Prostate gland (tissue), 2 donors: ENCODE measurements around the gene FSTL5. TPM values are rescaled to one million over a fixed set of nuclear protein-coding genes. Genes with fewer than 3 reads are reported as not detected.

Experiments used
- DNase-seq: peaks from one replicate; pipeline ENCODE4 v3.0.0-alpha.2; 2019; ENCODE audit warnings: low spot score
- H3K27ac ChIP-seq, 2 donors: fragments of 200-600 bp; sonication (generic); 2 replicates each; pipeline ENCODE4 v1.5.1; 2017 to 2019
- H3K27me3 ChIP-seq: fragments of 200-600 bp; sonication (generic); replicated peaks from 2 replicates; pipeline ENCODE4 v1.5.1; 2019; ENCODE audit not compliant: insufficient read depth
- H3K36me3 ChIP-seq, 2 donors: fragments of 200-600 bp; sonication (generic); 1 replicate in 1 of 2; 2 replicates in 1 of 2; pipeline versions ENCODE4 v1.5.1 to v1.8.1; 2017 to 2019
- H3K4me1 ChIP-seq: fragments of 200-600 bp; sonication (generic); replicated peaks from 2 replicates; pipeline ENCODE4 v1.5.1; 2019
- H3K4me3 ChIP-seq, 2 donors: fragments of 200-600 bp; sonication (generic); 2 replicates each; pipeline ENCODE4 v1.5.1; 2017 to 2019
- H3K9me3 ChIP-seq: fragments of 200-600 bp; sonication (generic); 2 replicates; pipeline ENCODE4 v1.5.1; 2017
- POLR2A ChIP-seq: fragments of 450-650 bp; IDR thresholded peaks from one replicate; pipeline ENCODE4 v1.6.1; 2016; ENCODE audit warnings: antibody characterized with exemption, mild to moderate bottlenecking
- POLR2AphosphoS5 ChIP-seq: sonication (generic); formaldehyde crosslinking; IDR thresholded peaks from one replicate; pipeline ENCODE4 v1.6.1; 2017; ENCODE audit warnings: antibody characterized with exemption
- WGBS: methylation state at CpG from one replicate; pipeline ENCODE4 v1.1.5; 2018; 5-methylcytosine and 5-hydroxymethylcytosine counted together
- intact Hi-C: fragments of 100-400 bp; cut with DNase I; formaldehyde crosslinking; loops from one replicate; pipeline ENCODE4 v1.14.2; 2022
- total RNA-seq, 2 donors: library from RNA; depleted of rRNA; stranded (reverse); fragments of >200 nt; gene quantifications; one replicate each; pipeline ENCODE4 v1.1.0, GENCODE V29; 2016
- TF ChIP-seq, protein P1 (sequence below), 4 experiments: fragments of 200-600 bp in 2 of 4; fragments of 450-650 bp in 2 of 4; sonication (generic) in 2 of 4; IDR thresholded peaks; 1 replicate in 3 of 4; 2 replicates in 1 of 4; pipeline ENCODE4 v1.5.1; 2016 to 2019; ENCODE audit warnings: antibody characterized with exemption in 4 of 4, mild to moderate bottlenecking in 2 of 4, moderate library complexity in 2 of 4

FSTL5 gene
- total RNA-seq, 2 donors from 2014 or later, result 0.45 TPM; not detected in 1

DNA sequence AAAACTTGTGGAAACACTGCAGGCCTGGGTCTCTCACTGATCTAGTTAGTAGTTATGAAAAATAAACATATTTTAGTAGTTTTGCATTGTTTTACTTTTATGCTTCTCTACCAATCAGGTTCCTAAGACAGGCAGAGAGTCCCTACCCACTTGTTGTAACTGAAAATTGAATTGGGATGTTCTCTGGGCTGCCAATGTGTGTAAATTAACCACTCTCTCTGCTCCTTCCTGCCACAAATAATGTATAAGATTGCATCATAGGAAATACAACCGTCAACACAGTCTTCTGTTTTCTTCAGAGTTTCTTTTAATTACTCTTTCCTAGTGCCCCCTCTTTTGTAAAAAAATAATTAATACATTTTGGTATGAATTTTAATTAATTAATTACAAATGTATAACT lies 677.3 kb downstream of the FSTL5 start:
- H3K9me3 ChIP-seq, result no peaks in the 10 kb centered on the region
- H3K27ac ChIP-seq, result no peak overlapping the region
- TF ChIP-seq POLR2A (no peak), POLR2AphosphoS5 (no peak)
- TF ChIP-seq, protein P1, sequence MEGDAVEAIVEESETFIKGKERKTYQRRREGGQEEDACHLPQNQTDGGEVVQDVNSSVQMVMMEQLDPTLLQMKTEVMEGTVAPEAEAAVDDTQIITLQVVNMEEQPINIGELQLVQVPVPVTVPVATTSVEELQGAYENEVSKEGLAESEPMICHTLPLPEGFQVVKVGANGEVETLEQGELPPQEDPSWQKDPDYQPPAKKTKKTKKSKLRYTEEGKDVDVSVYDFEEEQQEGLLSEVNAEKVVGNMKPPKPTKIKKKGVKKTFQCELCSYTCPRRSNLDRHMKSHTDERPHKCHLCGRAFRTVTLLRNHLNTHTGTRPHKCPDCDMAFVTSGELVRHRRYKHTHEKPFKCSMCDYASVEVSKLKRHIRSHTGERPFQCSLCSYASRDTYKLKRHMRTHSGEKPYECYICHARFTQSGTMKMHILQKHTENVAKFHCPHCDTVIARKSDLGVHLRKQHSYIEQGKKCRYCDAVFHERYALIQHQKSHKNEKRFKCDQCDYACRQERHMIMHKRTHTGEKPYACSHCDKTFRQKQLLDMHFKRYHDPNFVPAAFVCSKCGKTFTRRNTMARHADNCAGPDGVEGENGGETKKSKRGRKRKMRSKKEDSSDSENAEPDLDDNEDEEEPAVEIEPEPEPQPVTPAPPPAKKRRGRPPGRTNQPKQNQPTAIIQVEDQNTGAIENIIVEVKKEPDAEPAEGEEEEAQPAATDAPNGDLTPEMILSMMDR (IDR thresholded peaks at IDR 0.05), result no peak
- no peaks in the 10 kb centered on the region for H3K36me3 ChIP-seq
- no peaks in the 10 kb centered on the region for H3K27me3 ChIP-seq
- intact Hi-C loops, result no loop called here
- no peaks in the 10 kb centered on the region for H3K4me1 ChIP-seq
- 57% methylated on average over 1 of the region's 1 CpG for WGBS
- DNase-seq, result no peak
- H3K4me3 ChIP-seq, result no peak overlapping the region

DNA sequence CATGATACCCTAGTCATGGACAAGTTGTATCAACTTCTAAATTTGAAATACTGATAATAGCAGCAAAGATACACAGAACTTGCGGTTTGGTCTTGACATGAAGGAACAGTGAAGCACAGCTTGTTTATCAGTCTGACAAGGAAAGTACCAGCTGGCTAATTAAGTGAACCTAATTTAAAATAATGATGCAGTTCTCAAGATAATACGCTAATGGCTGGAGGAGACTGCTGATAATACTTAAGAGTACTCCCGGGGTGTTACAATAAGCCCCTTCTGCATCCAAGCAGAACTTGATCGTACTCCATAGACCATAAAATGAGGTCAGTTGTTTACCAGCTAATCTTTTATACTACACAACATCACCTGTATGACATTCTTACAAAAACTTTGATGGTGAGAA lies 697.5 kb downstream of the FSTL5 start:
- no peaks in the 10 kb centered on the region for H3K9me3 ChIP-seq

GRCh38 chr4:161463436-161463835 lies 700.4 kb downstream of the FSTL5 start:
- Histone ChIP-seq H3K27ac (no peak overlapping the region), H3K27me3 (no peaks in the 10 kb centered on the region), H3K4me1 (no peaks in the 10 kb centered on the region), H3K9me3 (no peaks in the 10 kb centered on the region), H3K4me3 (no peak overlapping the region), H3K36me3 (no peaks in the 10 kb centered on the region)
- DNase-seq, result no peak
- intact Hi-C loops, result no loop called here
- WGBS, result 67% methylated on average over 2 of the region's 2 CpGs
- TF ChIP-seq, protein P1 (IDR thresholded peaks at IDR 0.05), result no peak
- no peak for TF ChIP-seq POLR2AphosphoS5
- TF ChIP-seq POLR2A, result no peak

More for the DNA sequence above, 697.5 kb downstream of the FSTL5 start:
- no peak for DNase-seq
- Histone ChIP-seq H3K4me1 (no peaks in the 10 kb centered on the region), H3K36me3 (no peaks in the 10 kb centered on the region), H3K27me3 (no peaks in the 10 kb centered on the region), H3K4me3 (no peak overlapping the region), H3K27ac (no peak overlapping the region)
- WGBS, result 63% methylated on average over 4 of the region's 4 CpGs
- intact Hi-C loops, result no loop called here
- TF ChIP-seq POLR2A (no peak), POLR2AphosphoS5 (no peak)
- TF ChIP-seq, protein P1 (IDR thresholded peaks at IDR 0.05), result no peak

DNA sequence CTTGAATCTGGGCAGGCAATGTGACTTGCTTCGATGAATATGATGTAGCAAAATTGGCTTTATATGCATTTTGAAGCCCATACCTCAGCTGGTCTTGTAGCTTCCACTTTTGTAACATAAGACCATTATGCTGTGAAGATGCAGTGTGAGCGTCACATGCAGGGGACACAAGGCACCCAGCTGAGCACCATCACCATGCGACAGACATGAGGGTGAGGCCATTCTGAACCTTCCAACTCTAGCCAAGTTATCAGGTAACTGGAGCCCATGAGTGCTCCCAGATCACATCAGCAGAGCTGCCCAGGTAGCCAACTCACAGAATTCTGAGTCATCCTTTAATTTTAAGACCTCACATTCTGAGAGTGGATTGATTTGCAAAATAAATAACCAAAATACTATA lies 705.9 kb downstream of the FSTL5 start:
- H3K9me3 ChIP-seq, result no peaks in the 10 kb centered on the region
- no peak overlapping the region for H3K27ac ChIP-seq
- H3K36me3 ChIP-seq, result no peaks in the 10 kb centered on the region
- no peak for DNase-seq
- no peaks in the 10 kb centered on the region for H3K4me1 ChIP-seq
- no peak overlapping the region for H3K4me3 ChIP-seq
- no peak for TF ChIP-seq POLR2AphosphoS5
- no peak for TF ChIP-seq POLR2A
- TF ChIP-seq, protein P1 (IDR thresholded peaks at IDR 0.05), result no peak
- H3K27me3 ChIP-seq, result no peaks in the 10 kb centered on the region
- WGBS, result 98% methylated on average over 3 of the region's 3 CpGs
- intact Hi-C loops, result no loop called here

DNA sequence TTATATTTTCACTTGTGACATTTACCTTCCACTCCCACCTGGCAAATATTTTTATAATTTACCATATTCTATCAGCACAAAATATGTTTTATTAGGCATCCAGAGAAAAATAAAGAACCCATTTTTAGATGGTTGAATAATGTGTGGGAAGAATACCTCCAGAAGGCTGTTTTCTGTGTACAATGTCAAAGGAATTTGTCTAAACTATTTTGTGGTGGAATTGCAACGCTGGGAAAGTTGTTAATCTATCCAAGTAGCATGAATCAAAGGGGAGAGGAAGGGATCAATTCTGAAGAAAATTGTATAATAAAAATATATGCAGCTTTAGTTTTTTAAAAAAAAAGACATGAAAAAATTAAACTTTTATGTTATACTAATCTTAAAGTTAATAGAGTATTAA lies 706.5 kb downstream of the FSTL5 start:
- Histone ChIP-seq H3K9me3 (no peaks in the 10 kb centered on the region), H3K27ac (no peak overlapping the region), H3K36me3 (no peaks in the 10 kb centered on the region), H3K4me1 (no peaks in the 10 kb centered on the region), H3K27me3 (no peaks in the 10 kb centered on the region), H3K4me3 (no peak overlapping the region)
- intact Hi-C loops, result no loop called here
- no peak for DNase-seq
- TF ChIP-seq POLR2A (no peak), POLR2AphosphoS5 (no peak)
- TF ChIP-seq, protein P1 (IDR thresholded peaks at IDR 0.05), result no peak
- 23% methylated on average over 1 of the region's 1 CpG for whole genome bisulfite sequencing
